PC-3 (cell line): Measurements from ENCODE around the gene ALKBH6. TPM values are rescaled to one million over a fixed set of nuclear protein-coding genes. Genes with fewer than 3 reads are reported as not detected.

Source experiments
- ATAC-seq: fragments of 200-7000 bp; cut with Tn5 transposase; 2 replicates; pipeline ENCODE4 v1.9.1; 2020; ENCODE audit warnings: mild to moderate bottlenecking, moderate library complexity
- BruUV-seq: library from RNA; stranded (reverse); fragments of 400-500 nt; replicated peaks from 2 replicates; lab custom pipeline; 2021; lab: Mats Ljungman, UMichigan
- CTCF ChIA-PET: fragments of 300-600 bp; sonication (Branson Sonifier 250); formaldehyde crosslinking; loops from one replicate; lab custom pipeline; 2022; ENCODE audit warnings: antibody characterized with exemption; lab: Charles Lee
- POLR2A ChIA-PET: fragments of 300-600 bp; sonication (Branson Sonifier 250); formaldehyde crosslinking; loops from one replicate; lab custom pipeline; 2022; ENCODE audit warnings: antibody characterized with exemption; ENCODE audit not compliant: unreplicated experiment; lab: Charles Lee
- DNase-seq: peaks from one replicate; pipeline ENCODE4 v3.0.0-alpha.2; 2015
- H2AFZ ChIP-seq: fragments of 300-600 bp; sonication (generic); 2 replicates; pipeline ENCODE4 v1.6.0; 2016; ENCODE audit warnings: antibody characterized with exemption, low read length
- H3F3A ChIP-seq: fragments of 300-600 bp; sonication (generic); one replicate; pipeline ENCODE4 v1.6.0; 2017; ENCODE audit warnings: antibody characterized with exemption, low read length, control low read depth, mild to moderate bottlenecking; ENCODE audit not compliant: unreplicated experiment
- H3K27ac ChIP-seq: fragments of 300-600 bp; sonication (generic); 2 replicates; pipeline ENCODE4 v1.5.1; 2016; ENCODE audit warnings: mild to moderate bottlenecking, low read length
- H3K27me3 ChIP-seq: fragments of 300-600 bp; sonication (generic); 2 replicates; pipeline ENCODE4 v1.6.1; 2016; ENCODE audit warnings: low read length, mixed read lengths
- H3K36me3 ChIP-seq: fragments of 300-600 bp; sonication (generic); 2 replicates; pipeline ENCODE4 v1.6.1; 2016; ENCODE audit warnings: low read depth, mixed run types, low read length, mixed read lengths
- H3K4me1 ChIP-seq: fragments of 300-600 bp; sonication (generic); 2 replicates; pipeline ENCODE4 v1.5.1; 2016; ENCODE audit warnings: low read length; ENCODE audit not compliant: insufficient read depth
- H3K4me2 ChIP-seq: fragments of 300-600 bp; sonication (generic); 2 replicates; pipeline ENCODE4 v1.6.0; 2016; ENCODE audit warnings: low read length
- H3K4me3 ChIP-seq: fragments of 300-600 bp; sonication (generic); 2 replicates; pipeline ENCODE4 v1.5.1; 2016; ENCODE audit warnings: mild to moderate bottlenecking, low read length, mixed read lengths
- H3K79me2 ChIP-seq: fragments of 300-600 bp; sonication (generic); 2 replicates; pipeline ENCODE4 v1.6.1; 2017; ENCODE audit warnings: low read length, mixed read lengths
- H3K9ac ChIP-seq: fragments of 300-600 bp; sonication (generic); 2 replicates; pipeline ENCODE4 v1.6.0; 2016; ENCODE audit warnings: mild to moderate bottlenecking, low read length
- H3K9me2 ChIP-seq: fragments of 300-600 bp; sonication (generic); replicated peaks from 2 replicates; pipeline ENCODE4 v1.6.1; 2016; ENCODE audit warnings: mixed run types, low read length, mixed read lengths
- H3K9me3 ChIP-seq: fragments of 300-600 bp; sonication (generic); 2 replicates; pipeline ENCODE4 v1.6.1; 2016; ENCODE audit warnings: low read length, mixed read lengths
- H4K20me1 ChIP-seq: fragments of 300-600 bp; sonication (generic); 2 replicates; pipeline ENCODE4 v1.6.1; 2016; ENCODE audit warnings: low read length, mixed read lengths
- CTCF ChIP-seq: fragments of 300-600 bp; sonication (generic); conservative IDR thresholded peaks from 2 replicates; pipeline ENCODE4 v1.5.1; 2017; ENCODE audit warnings: antibody characterized with exemption, low read depth, mild to moderate bottlenecking, low read length
- EZH2 ChIP-seq: fragments of 300-600 bp; sonication (generic); IDR thresholded peaks from one replicate; pipeline ENCODE4 v1.6.1; 2017; ENCODE audit warnings: antibody characterized with exemption, mild to moderate bottlenecking, low read length; ENCODE audit not compliant: unreplicated experiment
- EZH2phosphoT487 ChIP-seq: fragments of 300-600 bp; sonication (generic); IDR thresholded peaks from 2 replicates; pipeline ENCODE4 v1.6.1; 2018; ENCODE audit warnings: mild to moderate bottlenecking, antibody characterized with exemption, low read length, borderline replicate concordance
- intact Hi-C: fragments of 100-400 bp; cut with micrococcal nuclease; formaldehyde crosslinking; loops from 2 replicates; pipeline ENCODE4 v1.9.0; 2023
- total RNA-seq: library from RNA; depleted of rRNA; stranded (reverse); fragments of >200 nt; gene quantifications from 2 replicates; pipeline ENCODE4 v1.2.3, GENCODE V29; 2014; rRNA removed

ALKBH6 gene
- total RNA-seq, 1 experiment from 2014 or later = 38.4 TPM

GRCh38 chr19:35960432-35960972, 53.5 kb downstream of the ALKBH6 start:
- no peak for ATAC-seq
- no TSS peak for BruUV-seq
- intact Hi-C loops = no loop called here
- Histone ChIP-seq H2AFZ (no peak overlapping the region), H3K36me3 (no peaks in the 10 kb centered on the region), H3K4me3 (no peak overlapping the region), H3K79me2 (no peaks in the 10 kb centered on the region), H3F3A (no peaks in the 10 kb centered on the region), H3K27ac (no peak overlapping the region), H3K9ac (no peak overlapping the region), H3K4me1 (no peaks in the 10 kb centered on the region), H3K9me2 (no peaks in the 10 kb centered on the region), H3K9me3 (no peaks in the 10 kb centered on the region), H3K27me3 (peaks cover 9% of the 10 kb centered on the region), H3K4me2 (no peak overlapping the region), H4K20me1 (no peaks in the 10 kb centered on the region)
- ChIA-PET CTCF (no interaction called here), POLR2A (no interaction called here)
- TF ChIP-seq EZH2 (no peak), CTCF (no peak), EZH2phosphoT487 (no peak)
- DNase-seq = no peak

- BruUV-seq = no TSS peak
- Histone ChIP-seq H3K27me3 (peaks cover 9% of the 10 kb centered on the region), H3K27ac (no peak overlapping the region), H3K9me3 (no peaks in the 10 kb centered on the region), H3K36me3 (no peaks in the 10 kb centered on the region), H3K9ac (no peak overlapping the region), H3K4me2 (no peak overlapping the region), H3K79me2 (no peaks in the 10 kb centered on the region), H3K4me1 (no peaks in the 10 kb centered on the region), H2AFZ (no peak overlapping the region), H3F3A (no peaks in the 10 kb centered on the region), H3K9me2 (no peaks in the 10 kb centered on the region), H4K20me1 (no peaks in the 10 kb centered on the region), H3K4me3 (no peak overlapping the region)
- ATAC-seq (no peak), DNase-seq (no peak)
- POLR2A ChIA-PET = no interaction called here
- intact Hi-C loops = no loop called here
- CTCF ChIA-PET = no interaction called here
- no peak for TF ChIP-seq CTCF
- no peak for TF ChIP-seq EZH2
- TF ChIP-seq EZH2phosphoT487 = no peak
Observed at GRCh38 chr19:35959968-35960320, 54.1 kb downstream of the ALKBH6 start.

Other genes with a start within 250 kb of the ALKBH6 start
- gene ARHGAP33, start 238.6 kb downstream of the ALKBH6 start, total RNA-seq = 3.7 and 5.4 TPM in 2 replicates
- gene PRODH2, start 201.4 kb downstream of the ALKBH6 start, total RNA-seq = not detected in 2 replicates
- not detected in 2 replicates for gene NPHS1, start 161.7 kb downstream of the ALKBH6 start, total RNA-seq
- gene KIRREL2, start 157.3 kb downstream of the ALKBH6 start, total RNA-seq = not detected in 2 replicates
- 21.1 and 23.2 TPM in 2 replicates for gene APLP1, start 145.6 kb downstream of the ALKBH6 start, total RNA-seq
- gene NFKBID, start 113.7 kb downstream of the ALKBH6 start, total RNA-seq = 9.0 and 10.6 TPM in 2 replicates
- gene HCST, start 111.7 kb downstream of the ALKBH6 start, total RNA-seq = not detected in 2 replicates
- gene TYROBP, start 105.9 kb downstream of the ALKBH6 start, total RNA-seq = not detected in 2 replicates
- 4.1 and 4.8 TPM in 2 replicates for gene LRFN3, start 77.8 kb downstream of the ALKBH6 start, total RNA-seq
- 24.5 and 38.1 TPM in 2 replicates for gene SDHAF1, start 19.0 kb downstream of the ALKBH6 start, total RNA-seq
- 0.77 and 1.9 TPM in 2 replicates for gene SYNE4, start 5.4 kb downstream of the ALKBH6 start, total RNA-seq
- gene CLIP3, start 18.7 kb upstream of the ALKBH6 start, total RNA-seq = 0.07 TPM in 1 of 2 replicates, not detected in the other
- 0.95 and 2.1 TPM in 2 replicates for gene THAP8, start 40.1 kb upstream of the ALKBH6 start, total RNA-seq
- gene WDR62, start 40.7 kb upstream of the ALKBH6 start, total RNA-seq = 13.3 and 13.9 TPM in 2 replicates
- gene OVOL3, start 96.9 kb upstream of the ALKBH6 start, total RNA-seq = not detected in 2 replicates
- gene POLR2I, start 100.7 kb upstream of the ALKBH6 start, total RNA-seq = 191 and 250 TPM in 2 replicates
- gene TBCB, start 101.3 kb upstream of the ALKBH6 start, total RNA-seq = 260 and 332 TPM in 2 replicates
- 329 and 339 TPM in 2 replicates for gene CAPNS1, start 125.9 kb upstream of the ALKBH6 start, total RNA-seq
- not detected in 2 replicates for gene COX7A1, start 138.2 kb upstream of the ALKBH6 start, total RNA-seq
- gene ZNF565, start 200.5 kb upstream of the ALKBH6 start, total RNA-seq = 3.0 and 3.1 TPM in 2 replicates
- 78.4 and 83.1 TPM in 2 replicates for gene ZNF146, start 200.9 kb upstream of the ALKBH6 start, total RNA-seq